NCI-H2227 (cell line): ENCODE data around the gene SLC39A11.
"Not testable (repeated sequence)": the region's sequence is repeated elsewhere in the genome, so short reads cannot be mapped to it uniquely, and the experiment has no call there.

ENCODE experiments used
- DNase-seq: peaks from one replicate; lab custom pipeline; 2025; ENCODE audit not compliant: unreplicated experiment; lab: John Stamatoyannopoulos, UW

The SLC39A11 gene

GRCh38 chr17:72640415-72641165, 451.9 kb downstream of the SLC39A11 start:
- DNase-seq: peak; percentile 25

- DNase-seq: no peak
These were observed 452.8 kb downstream of the SLC39A11 start for GRCh38 chr17:72639711-72640110.

GRCh38 chr17:72638932-72639331, 453.6 kb downstream of the SLC39A11 start:
- not testable (repeated sequence) for DNase-seq

- no peak for DNase-seq
These were observed 457.4 kb downstream of the SLC39A11 start for GRCh38 chr17:72635034-72635635.

- no peak for DNase-seq
These were observed 457.9 kb downstream of the SLC39A11 start for GRCh38 chr17:72634621-72635020.

- peak; percentile 76 for DNase-seq
These were observed 460.4 kb downstream of the SLC39A11 start for GRCh38 chr17:72631949-72632684.

- no peak for DNase-seq
These were observed 460.9 kb downstream of the SLC39A11 start for GRCh38 chr17:72631568-72631948.

- no peak for DNase-seq
These were observed 467.8 kb downstream of the SLC39A11 start for GRCh38 chr17:72624652-72625051.

GRCh38 chr17:72624226-72624625, 468.3 kb downstream of the SLC39A11 start:
- DNase-seq: no peak

- no peak for DNase-seq
These were observed 469.6 kb downstream of the SLC39A11 start for GRCh38 chr17:72622661-72623433.

GRCh38 chr17:72619976-72620650, 472.4 kb downstream of the SLC39A11 start:
- DNase-seq: no peak

- peak; percentile 64 for DNase-seq
These were observed 474.4 kb downstream of the SLC39A11 start for GRCh38 chr17:72618001-72618509.

GRCh38 chr17:72617557-72617956, 474.9 kb downstream of the SLC39A11 start:
- DNase-seq: no peak

- DNase-seq: no peak
These were observed 476.0 kb downstream of the SLC39A11 start for GRCh38 chr17:72616447-72616846.

GRCh38 chr17:72615627-72615991, 476.9 kb downstream of the SLC39A11 start:
- DNase-seq: no peak

GRCh38 chr17:72614871-72615626, 477.4 kb downstream of the SLC39A11 start:
- no peak for DNase-seq

GRCh38 chr17:72614476-72614870, 478.0 kb downstream of the SLC39A11 start:
- DNase-seq: no peak

- DNase-seq: no peak
These were observed 478.6 kb downstream of the SLC39A11 start for GRCh38 chr17:72613806-72614292.

- DNase-seq: no peak
These were observed 479.1 kb downstream of the SLC39A11 start for GRCh38 chr17:72613396-72613795.

GRCh38 chr17:72611172-72611571, 481.3 kb downstream of the SLC39A11 start:
- DNase-seq: no peak
